ENCODE measurements around the gene LAMC2.
A peak's percentile ranks its signal among the peaks of the same experiment; 100 is the strongest.

LAMC2 gene

GRCh38 chr1:183185941-183186490 lies at the start of gene LAMC2:
LAMC2 (plus strand) TSS chr1:183186264; CDS start chr1:183186353, 89 bp downstream.
- H3K4me3 ChIP-seq (ENCODE audit: low read depth, low read length): peak within 1 kb of the TSS; percentile 33
- TF ChIP-seq CTCF (IDR thresholded peaks at IDR 0.05; ENCODE audit: low read depth, low read length): peak; percentile 55
- in situ Hi-C loops (cut with HindIII; ENCODE audit: low sequenced_read_pairs): no loop called here
- DNase-seq (ENCODE audit: low read depth, low spot score): peak; percentile 48

DNA sequence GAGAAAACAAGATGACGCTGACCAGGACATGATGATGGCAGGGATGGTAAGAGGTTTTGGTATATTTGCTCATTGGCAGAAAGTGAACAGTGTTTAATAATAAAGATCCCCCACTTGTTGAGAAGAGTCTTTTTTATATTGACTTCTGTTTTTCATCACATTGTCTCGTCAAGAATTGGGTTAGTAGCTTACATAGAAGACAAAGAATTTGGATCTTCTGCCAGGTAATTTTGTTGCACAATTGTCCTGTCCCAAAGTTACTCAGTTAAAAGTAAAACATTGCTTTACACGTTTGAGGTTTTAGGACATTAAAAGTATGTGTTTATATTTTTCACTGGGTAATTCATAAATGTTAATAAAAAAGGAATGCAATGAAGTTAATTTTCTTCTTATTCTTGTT lies 48.3 kb upstream of the LAMC2 start:
- DNase-seq (ENCODE audit: low read depth, low spot score): no peak
- TF ChIP-seq CTCF (IDR thresholded peaks at IDR 0.05; ENCODE audit: low read depth, low read length): no peak

GRCh38 chr1:183138301-183138700 lies 47.8 kb upstream of the LAMC2 start:
- no peak for TF ChIP-seq CTCF (IDR thresholded peaks at IDR 0.05; ENCODE audit: low read depth, low read length)
- in situ Hi-C loops (cut with HindIII; ENCODE audit: low sequenced_read_pairs): no loop called here
- H3K4me3 ChIP-seq (ENCODE audit: low read depth, low read length): no peak overlapping the region
- DNase-seq (ENCODE audit: low read depth, low spot score): no peak

More for the DNA sequence above, 48.3 kb upstream of the LAMC2 start:
- no peak overlapping the region for H3K4me3 ChIP-seq (ENCODE audit: low read depth, low read length)
- in situ Hi-C loops (cut with HindIII; ENCODE audit: low sequenced_read_pairs): no loop called here

GRCh38 chr1:183139281-183139942 lies 46.7 kb upstream of the LAMC2 start:
- TF ChIP-seq CTCF (IDR thresholded peaks at IDR 0.05; ENCODE audit: low read depth, low read length): no peak
- DNase-seq (ENCODE audit: low read depth, low spot score): peak; percentile 36
- in situ Hi-C loops (cut with HindIII; ENCODE audit: low sequenced_read_pairs): no loop called here
- H3K4me3 ChIP-seq (ENCODE audit: low read depth, low read length): no peak overlapping the region

DNA sequence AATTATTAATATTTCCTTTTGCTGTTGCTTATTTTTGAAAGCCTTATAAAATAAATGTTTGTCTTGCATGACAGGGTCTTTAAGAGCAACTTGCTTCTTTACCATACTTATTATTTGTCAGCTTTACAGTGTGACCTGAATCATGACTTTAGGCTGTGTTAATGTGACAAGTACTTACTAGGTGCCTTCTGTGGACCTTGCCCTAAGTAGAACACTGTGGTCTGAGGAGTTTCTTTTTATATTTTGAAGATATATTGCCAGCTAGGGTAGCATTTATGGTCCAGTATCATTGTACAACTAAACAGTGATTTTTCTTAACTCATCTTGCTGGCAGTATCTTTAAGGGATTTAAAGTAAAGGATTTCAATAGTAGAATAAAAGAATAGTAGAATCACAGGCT lies 45.4 kb upstream of the LAMC2 start:
- in situ Hi-C loops (cut with HindIII; ENCODE audit: low sequenced_read_pairs): no loop called here
- DNase-seq (ENCODE audit: low read depth, low spot score): no peak

DNA sequence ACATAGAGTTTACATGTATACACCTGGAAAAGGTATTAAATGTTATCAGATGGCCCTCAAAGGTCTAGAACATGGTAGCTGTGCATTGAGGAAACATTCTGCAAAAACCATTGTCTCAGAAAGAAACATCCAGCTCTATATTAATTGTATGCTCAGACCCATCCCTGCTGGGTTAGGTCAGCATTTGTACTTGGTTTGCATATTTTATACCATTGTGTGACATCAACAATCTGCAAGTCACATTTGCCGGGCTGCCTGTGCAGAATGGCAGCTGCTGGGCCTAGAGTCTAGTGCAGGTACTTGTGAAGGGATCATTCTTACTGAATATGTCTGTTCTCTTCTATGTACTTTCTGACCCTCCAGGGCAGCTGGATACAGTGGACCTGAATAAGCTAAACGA lies 43.9 kb upstream of the LAMC2 start:
- DNase-seq (ENCODE audit: low read depth, low spot score): no peak
- no peak overlapping the region for H3K4me3 ChIP-seq (ENCODE audit: low read depth, low read length)
- TF ChIP-seq CTCF (IDR thresholded peaks at IDR 0.05; ENCODE audit: low read depth, low read length): no peak
- in situ Hi-C loops (cut with HindIII; ENCODE audit: low sequenced_read_pairs): no loop called here

More for the DNA sequence above, 45.4 kb upstream of the LAMC2 start:
- no peak overlapping the region for H3K4me3 ChIP-seq (ENCODE audit: low read depth, low read length)
- no peak for TF ChIP-seq CTCF (IDR thresholded peaks at IDR 0.05; ENCODE audit: low read depth, low read length)

Data from astrocyte of the spinal cord (primary cell).